ENCODE data around the gene LRMDA. TPM values are rescaled to one million over a fixed set of nuclear protein-coding genes. Genes with fewer than 3 reads are reported as not detected.

Gene LRMDA
- total and polyA plus RNA-seq, 2 of the 13 experiments (the other 11 are each of a cell fraction or from before 2014, with no cell fraction given), result 13.4 to 22.0 TPM

- TF ChIP-seq ZBTB10 (CRISPR knock-in tag; IDR thresholded peaks at IDR 0.05; ENCODE audit: borderline replicate concordance), result no peak
- no peak for TF ChIP-seq ZFP36L1 (CRISPR knock-in tag; IDR thresholded peaks at IDR 0.05)
- TF ChIP-seq MAFF (IDR thresholded peaks at IDR 0.05; ENCODE audit: low read depth, low read length), result no peak
- TF ChIP-seq RELA (CRISPR knock-in tag; IDR thresholded peaks at IDR 0.05), result no peak
- TF ChIP-seq JUNB (CRISPR knock-in tag; IDR thresholded peaks at IDR 0.05; ENCODE audit: borderline replicate concordance), result no peak
- TF ChIP-seq MAF1 (CRISPR knock-in tag; IDR thresholded peaks at IDR 0.05; ENCODE audit: borderline replicate concordance), result peak; percentile 37; the same call in 1 of the 2 replicates
- TF ChIP-seq SUZ12 (IDR thresholded peaks at IDR 0.05; ENCODE audit: low read depth, low read length), result no peak
- no peak for TF ChIP-seq CC2D1A (CRISPR knock-in tag; IDR thresholded peaks at IDR 0.05)
- TF ChIP-seq RFX1 (IDR thresholded peaks at IDR 0.05), result no peak
- peak; percentile 9 for TF ChIP-seq YEATS4 (CRISPR knock-in tag; IDR thresholded peaks at IDR 0.05; ENCODE audit: borderline replicate concordance)
- TF ChIP-seq IRF2 (CRISPR knock-in tag; IDR thresholded peaks at IDR 0.05), result 0 out of 2 replicates have a peak, but pooled peaks have one; percentile 5
- no peak; the same call in 1 of the 2 replicates for TF ChIP-seq GTF3A (CRISPR knock-in tag; conservative IDR thresholded peaks at IDR 0.05)
- TF ChIP-seq UBTF (CRISPR knock-in tag; IDR thresholded peaks at IDR 0.05), result no peak
- no peak for TF ChIP-seq ZNF335 (CRISPR knock-in tag; IDR thresholded peaks at IDR 0.05)
- TF ChIP-seq SRSF9 (IDR thresholded peaks at IDR 0.05; ENCODE audit: borderline replicate concordance, insufficient read depth, low read depth, low read length, poor library complexity, severe bottlenecking), result no peak
- TF ChIP-seq ZBTB34 (CRISPR knock-in tag; IDR thresholded peaks at IDR 0.05), result no peak
- no peak for TF ChIP-seq ZNF20 (CRISPR knock-in tag; IDR thresholded peaks at IDR 0.05)
- no peak for TF ChIP-seq ZNF484 (CRISPR knock-in tag; IDR thresholded peaks at IDR 0.05; ENCODE audit: borderline replicate concordance, low read depth)
- no peak; the same call in 1 of the 2 replicates for TF ChIP-seq ZSCAN29 (CRISPR knock-in tag; conservative IDR thresholded peaks at IDR 0.05)
- TF ChIP-seq DZIP1 (CRISPR knock-in tag; IDR thresholded peaks at IDR 0.05), result 0 out of 2 replicates have a peak, but pooled peaks have one; percentile 63
- TF ChIP-seq ZNF333 (CRISPR knock-in tag; IDR thresholded peaks at IDR 0.05; ENCODE audit: borderline replicate concordance), result no peak
Measured at GRCh38 chr10:75402486-75403143, 28.8 kb upstream of the LRMDA start (continued).

Data from HepG2 (cell line).